ENCODE results near the gene SLC4A8.
A peak's percentile ranks its signal among the peaks of the same experiment; 100 is the strongest.

Gene SLC4A8

DNA sequence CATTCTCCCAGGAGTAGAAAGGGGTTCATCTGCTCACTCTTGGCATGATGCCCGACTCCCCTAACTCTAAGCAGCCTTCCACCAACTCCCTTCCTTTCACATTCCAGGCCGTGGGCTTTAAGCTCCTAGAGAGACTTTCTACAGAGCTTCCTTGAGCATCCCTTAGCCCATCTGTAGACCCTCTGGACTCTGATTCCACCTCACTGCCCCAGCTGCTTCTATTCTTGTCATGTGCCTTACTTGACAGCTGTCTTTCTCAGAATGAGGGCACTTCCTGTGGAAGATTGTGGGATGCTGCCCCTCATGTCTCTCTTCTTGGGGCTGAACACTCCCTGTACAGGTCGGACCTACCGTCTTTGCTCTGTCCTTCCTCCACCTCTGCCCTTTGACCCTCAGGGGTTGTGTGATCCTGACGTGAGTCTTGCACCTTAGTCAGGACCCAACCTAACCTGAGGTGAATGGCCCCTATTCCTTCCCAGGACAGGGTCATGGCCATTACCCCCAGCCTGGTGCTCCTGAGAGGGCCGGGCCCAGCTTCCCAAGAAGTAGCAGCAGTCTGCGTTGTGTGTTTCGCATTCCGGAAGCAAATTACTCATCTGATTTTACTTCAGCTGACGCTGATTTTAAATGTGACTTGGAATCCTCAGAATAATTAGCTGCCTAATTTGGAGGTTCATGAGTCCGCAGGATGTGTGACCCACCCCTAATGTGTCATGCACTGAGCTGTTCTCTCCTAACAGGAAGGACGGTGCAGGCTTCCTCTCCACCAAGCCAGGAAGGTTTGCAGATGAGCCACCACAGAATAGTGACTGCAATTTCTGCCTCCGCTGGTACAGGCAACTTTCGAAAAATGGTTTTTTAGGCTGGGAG, 30.7 kb upstream of the SLC4A8 start:
- peak; percentile 9 for DNase-seq (ENCODE audit: low read depth)
- H3K4me3 ChIP-seq (ENCODE audit: low read depth, low read length): no peak overlapping the region
- in situ Hi-C loops (cut with HindIII; ENCODE audit: low sequenced_read_pairs): no loop called here
- TF ChIP-seq, protein P1, sequence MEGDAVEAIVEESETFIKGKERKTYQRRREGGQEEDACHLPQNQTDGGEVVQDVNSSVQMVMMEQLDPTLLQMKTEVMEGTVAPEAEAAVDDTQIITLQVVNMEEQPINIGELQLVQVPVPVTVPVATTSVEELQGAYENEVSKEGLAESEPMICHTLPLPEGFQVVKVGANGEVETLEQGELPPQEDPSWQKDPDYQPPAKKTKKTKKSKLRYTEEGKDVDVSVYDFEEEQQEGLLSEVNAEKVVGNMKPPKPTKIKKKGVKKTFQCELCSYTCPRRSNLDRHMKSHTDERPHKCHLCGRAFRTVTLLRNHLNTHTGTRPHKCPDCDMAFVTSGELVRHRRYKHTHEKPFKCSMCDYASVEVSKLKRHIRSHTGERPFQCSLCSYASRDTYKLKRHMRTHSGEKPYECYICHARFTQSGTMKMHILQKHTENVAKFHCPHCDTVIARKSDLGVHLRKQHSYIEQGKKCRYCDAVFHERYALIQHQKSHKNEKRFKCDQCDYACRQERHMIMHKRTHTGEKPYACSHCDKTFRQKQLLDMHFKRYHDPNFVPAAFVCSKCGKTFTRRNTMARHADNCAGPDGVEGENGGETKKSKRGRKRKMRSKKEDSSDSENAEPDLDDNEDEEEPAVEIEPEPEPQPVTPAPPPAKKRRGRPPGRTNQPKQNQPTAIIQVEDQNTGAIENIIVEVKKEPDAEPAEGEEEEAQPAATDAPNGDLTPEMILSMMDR (IDR thresholded peaks at IDR 0.05; ENCODE audit: low read depth, low read length, missing control alignments): no peak

DNA sequence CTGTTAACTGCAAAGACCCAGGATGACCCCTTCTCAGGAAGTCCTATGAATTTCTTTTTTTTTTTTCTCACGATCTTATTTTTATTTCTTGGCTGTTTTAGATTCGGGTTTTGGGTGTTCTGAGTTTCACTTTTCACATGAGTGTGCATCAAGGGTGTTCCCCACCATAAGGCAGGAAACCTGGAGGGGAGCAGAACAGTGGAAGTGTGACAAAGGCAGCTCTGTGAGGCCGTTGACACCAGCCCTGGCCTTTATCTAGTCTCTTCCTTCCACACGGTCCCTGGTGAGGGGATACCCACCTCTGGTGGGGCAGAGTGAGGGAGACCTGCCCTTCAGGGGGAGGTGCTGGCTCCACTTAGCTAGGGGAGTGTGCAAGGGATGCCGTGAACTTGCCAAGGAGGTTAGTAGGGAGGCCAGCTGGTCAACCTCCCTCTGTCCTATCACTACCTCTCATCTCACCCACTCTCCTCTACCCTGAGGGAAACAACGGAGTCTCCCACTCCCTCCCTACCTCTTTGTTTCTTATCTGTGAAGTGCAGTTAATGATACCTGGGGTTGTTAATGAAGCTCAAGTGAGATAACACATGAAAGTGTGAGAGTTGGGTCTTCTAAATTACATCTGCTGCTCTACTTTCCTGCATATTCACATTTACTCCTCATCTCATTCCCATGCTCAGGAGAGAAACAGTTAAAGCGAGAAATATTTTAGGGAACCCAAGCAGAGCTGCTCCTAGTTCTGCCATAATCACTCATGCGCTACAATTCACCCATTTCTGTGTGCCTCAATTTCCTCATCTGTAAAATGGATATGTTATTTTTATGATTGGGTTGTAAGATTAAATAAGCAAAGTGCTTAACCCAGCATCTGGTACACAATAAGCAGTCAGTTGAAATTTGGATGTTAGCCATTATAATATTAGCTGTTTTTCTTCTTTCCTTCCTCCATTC, 29.1 kb upstream of the SLC4A8 start:
- no peak for DNase-seq (ENCODE audit: low read depth)
- TF ChIP-seq, protein P1 (IDR thresholded peaks at IDR 0.05; ENCODE audit: low read depth, low read length, missing control alignments): no peak
- in situ Hi-C loops (cut with HindIII; ENCODE audit: low sequenced_read_pairs): no loop called here
- no peak overlapping the region for H3K4me3 ChIP-seq (ENCODE audit: low read depth, low read length)

DNA sequence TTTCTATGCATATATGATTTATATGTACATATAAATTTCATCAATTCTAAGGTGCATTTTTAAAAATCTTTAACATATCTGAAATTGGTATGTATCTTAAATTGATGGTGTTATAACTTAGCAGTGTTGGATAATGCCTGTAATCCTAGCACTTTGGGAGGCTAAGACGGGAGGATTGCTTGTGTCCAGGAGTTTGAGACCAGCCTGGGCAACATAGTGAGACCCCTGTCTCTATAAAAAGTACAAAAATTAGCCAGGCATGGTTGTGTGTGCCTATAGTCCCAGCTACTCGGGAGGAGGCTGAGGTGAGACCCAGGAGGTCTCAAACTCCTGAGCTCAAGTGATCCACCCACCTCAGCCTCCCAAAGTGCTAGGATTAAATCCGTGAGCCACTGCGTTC, 27.0 kb upstream of the SLC4A8 start:
- DNase-seq (ENCODE audit: low read depth): no peak
- TF ChIP-seq, protein P1 (IDR thresholded peaks at IDR 0.05; ENCODE audit: low read depth, low read length, missing control alignments): no peak
- no peak overlapping the region for H3K4me3 ChIP-seq (ENCODE audit: low read depth, low read length)
- in situ Hi-C loops (cut with HindIII; ENCODE audit: low sequenced_read_pairs): no loop called here

DNA sequence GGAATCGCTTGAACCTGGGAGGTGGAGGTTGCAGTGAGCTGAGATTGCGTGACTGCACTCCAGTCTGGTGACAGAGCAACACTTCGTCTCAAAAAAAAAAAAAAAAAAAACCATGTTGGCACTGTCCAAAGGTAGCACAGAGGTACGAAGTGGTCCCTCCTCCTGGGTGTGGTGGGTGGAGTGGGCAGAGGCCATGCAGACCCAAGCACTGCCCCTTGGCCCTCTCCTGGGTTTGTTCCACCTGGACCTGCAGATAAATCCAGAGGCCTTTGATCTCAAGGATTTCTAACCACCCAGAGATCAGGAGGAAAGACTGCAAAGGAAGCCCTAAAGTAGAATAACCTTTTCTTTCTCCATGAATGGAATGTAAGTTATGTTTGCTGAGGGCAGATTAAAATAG, 24.7 kb upstream of the SLC4A8 start:
- TF ChIP-seq, protein P1 (IDR thresholded peaks at IDR 0.05; ENCODE audit: low read depth, low read length, missing control alignments): no peak
- H3K4me3 ChIP-seq (ENCODE audit: low read depth, low read length): no peak overlapping the region
- in situ Hi-C loops (cut with HindIII; ENCODE audit: low sequenced_read_pairs): no loop called here
- DNase-seq (ENCODE audit: low read depth): no peak

DNA sequence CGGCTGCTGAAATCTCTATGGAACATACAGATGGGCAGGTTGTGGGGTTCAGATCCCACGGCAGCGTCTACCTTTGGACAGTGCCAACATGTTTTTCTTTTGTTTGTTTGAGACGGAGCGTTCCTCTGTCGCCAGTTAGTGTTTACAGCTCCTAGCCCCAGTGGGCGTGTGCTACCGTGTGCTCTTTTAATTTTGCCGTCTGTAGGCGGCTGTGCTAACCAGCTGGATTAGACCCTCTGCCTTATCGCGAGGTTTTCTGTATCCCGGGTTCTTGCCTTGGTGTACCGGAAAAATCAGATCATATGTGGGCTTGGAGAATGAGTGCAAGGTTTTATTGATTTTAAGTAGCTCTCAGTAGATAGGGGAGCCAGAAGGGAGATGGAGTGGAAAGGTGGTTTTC, 23.6 kb upstream of the SLC4A8 start:
- in situ Hi-C loops (cut with HindIII; ENCODE audit: low sequenced_read_pairs): no loop called here
- TF ChIP-seq, protein P1 (IDR thresholded peaks at IDR 0.05; ENCODE audit: low read depth, low read length, missing control alignments): no peak
- no peak for DNase-seq (ENCODE audit: low read depth)
- no peak overlapping the region for H3K4me3 ChIP-seq (ENCODE audit: low read depth, low read length)

DNA sequence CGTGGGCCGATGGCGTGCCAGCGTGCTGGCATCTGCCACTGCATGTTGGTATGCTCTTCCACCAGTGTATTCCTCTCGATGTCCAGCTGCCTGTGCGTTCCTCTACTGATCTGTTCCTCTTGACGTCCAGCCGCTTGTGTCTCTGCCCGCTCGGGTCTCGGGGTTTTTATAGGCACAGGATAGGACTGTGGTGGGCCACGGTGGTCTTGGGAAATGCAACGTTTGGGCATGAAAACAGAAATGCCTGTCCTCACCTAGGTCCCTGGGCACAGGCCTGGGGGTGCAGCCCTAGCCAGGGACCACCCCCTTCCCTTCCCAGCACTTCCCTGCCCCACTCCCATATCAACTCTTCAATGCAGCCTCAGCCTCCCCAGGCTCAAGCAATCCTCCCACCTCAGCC, 23.1 kb upstream of the SLC4A8 start:
- in situ Hi-C loops (cut with HindIII; ENCODE audit: low sequenced_read_pairs): no loop called here
- TF ChIP-seq, protein P1 (IDR thresholded peaks at IDR 0.05; ENCODE audit: low read depth, low read length, missing control alignments): no peak
- no peak for DNase-seq (ENCODE audit: low read depth)

More for the DNA sequence above, 23.1 kb upstream of the SLC4A8 start:
- H3K4me3 ChIP-seq (ENCODE audit: low read depth, low read length): no peak overlapping the region
